SHP77 (cell line): Measurements from ENCODE around the gene TRIM46.
"Not testable (repeated sequence)": the region's sequence is repeated elsewhere in the genome, so short reads cannot be mapped to it uniquely, and the experiment has no call there.

Source experiments
- DNase-seq, 2 experiments: peaks; one replicate each; lab custom pipeline; 2025; lab: John Stamatoyannopoulos, UW

TRIM46 gene

GRCh38 chr1:155137154-155137949 lies 36.3 kb upstream of the TRIM46 start:
- no peak for DNase-seq

- DNase-seq: peak; percentile 94 to 97
These were observed 33.6 kb upstream of the TRIM46 start, which contains the start of gene DPM3 for GRCh38 chr1:155139895-155140629. Gene DPM3 (minus strand): TSS chr1:155140531. CDS start chr1:155140240, 291 bp downstream.

GRCh38 chr1:155140630-155140953 lies 33.1 kb upstream of the TRIM46 start:
- no peak for DNase-seq

- DNase-seq: no peak
These were observed 31.9 kb upstream of the TRIM46 start for GRCh38 chr1:155141749-155142148.

GRCh38 chr1:155145491-155145890 lies 28.2 kb upstream of the TRIM46 start:
- DNase-seq: no peak

- not testable (repeated sequence) for DNase-seq
These were observed 17.5 kb upstream of the TRIM46 start for GRCh38 chr1:155155996-155156643.

GRCh38 chr1:155158991-155159390 lies 14.7 kb upstream of the TRIM46 start:
- DNase-seq: no peak

- DNase-seq: no peak
These were observed 13.5 kb upstream of the TRIM46 start for GRCh38 chr1:155160128-155160527.

- DNase-seq: not testable (repeated sequence)
These were observed 11.0 kb upstream of the TRIM46 start for GRCh38 chr1:155162631-155163030.

- not testable (repeated sequence) for DNase-seq
These were observed 9.9 kb upstream of the TRIM46 start for GRCh38 chr1:155163785-155164184.

- DNase-seq: not testable (repeated sequence)
These were observed 9.0 kb upstream of the TRIM46 start for GRCh38 chr1:155164625-155165024.

GRCh38 chr1:155166051-155166470 lies 7.6 kb upstream of the TRIM46 start:
- no peak for DNase-seq

- DNase-seq: peak; percentile 40 to 67
These were observed 7.0 kb upstream of the TRIM46 start for GRCh38 chr1:155166471-155167165.

- DNase-seq: peak; percentile 98 to 99
These were observed 6.2 kb upstream of the TRIM46 start for GRCh38 chr1:155167166-155168104.

GRCh38 chr1:155168105-155168445 lies 5.6 kb upstream of the TRIM46 start:
- not testable (repeated sequence) for DNase-seq

- no peak for DNase-seq
These were observed 5.0 kb upstream of the TRIM46 start for GRCh38 chr1:155168456-155169210.

- no peak for DNase-seq
These were observed 4.1 kb upstream of the TRIM46 start for GRCh38 chr1:155169541-155169940.

- no peak for DNase-seq
These were observed 3.4 kb upstream of the TRIM46 start for GRCh38 chr1:155170101-155170785.

GRCh38 chr1:155170806-155171205 lies 2.8 kb upstream of the TRIM46 start:
- no peak for DNase-seq
